GM18499 (cell line): ENCODE data around the gene CAMTA1.

Experiments used
- ATAC-seq: cut with Tn5 transposase; IDR thresholded peaks from one replicate; pipeline ENCODE4 v1.9.1; 2021; ENCODE audit warnings: moderate number of reproducible peaks; ENCODE audit not compliant: insufficient read depth, unreplicated experiment

Gene CAMTA1

GRCh38 chr1:6922096-6922931, 137.1 kb downstream of the CAMTA1 start:
- ATAC-seq = no peak

- ATAC-seq = no peak
Measured at GRCh38 chr1:6923012-6923411, 137.8 kb downstream of the CAMTA1 start.

- ATAC-seq = no peak
Measured at GRCh38 chr1:6923416-6923815, 138.2 kb downstream of the CAMTA1 start.

- no peak for ATAC-seq
Measured at GRCh38 chr1:6923955-6924881, 139.0 kb downstream of the CAMTA1 start.

- ATAC-seq = no peak
Measured at GRCh38 chr1:6924891-6925290, 139.6 kb downstream of the CAMTA1 start.

- no peak for ATAC-seq
Measured at GRCh38 chr1:6927626-6928025, 142.4 kb downstream of the CAMTA1 start.

GRCh38 chr1:6928106-6928885, 143.0 kb downstream of the CAMTA1 start:
- ATAC-seq = no peak

- no peak for ATAC-seq
Measured at GRCh38 chr1:6930732-6931300, 145.6 kb downstream of the CAMTA1 start.

- no peak for ATAC-seq
Measured at GRCh38 chr1:6935361-6935883, 150.2 kb downstream of the CAMTA1 start.

- no peak for ATAC-seq
Measured at GRCh38 chr1:6935911-6936690, 150.8 kb downstream of the CAMTA1 start.

- ATAC-seq = no peak
Measured at GRCh38 chr1:6937048-6937447, 151.8 kb downstream of the CAMTA1 start.

GRCh38 chr1:6939363-6939762, 154.1 kb downstream of the CAMTA1 start:
- no peak for ATAC-seq

GRCh38 chr1:6941786-6942185, 156.5 kb downstream of the CAMTA1 start:
- no peak for ATAC-seq

GRCh38 chr1:6942990-6943389, 157.7 kb downstream of the CAMTA1 start:
- no peak for ATAC-seq

GRCh38 chr1:6944434-6944833, 159.2 kb downstream of the CAMTA1 start:
- ATAC-seq = no peak

GRCh38 chr1:6947952-6948351, 162.7 kb downstream of the CAMTA1 start:
- ATAC-seq = no peak

- no peak for ATAC-seq
Measured at GRCh38 chr1:6948416-6948815, 163.2 kb downstream of the CAMTA1 start.

GRCh38 chr1:6948861-6949260, 163.6 kb downstream of the CAMTA1 start:
- ATAC-seq = no peak
